NCI-H1694 (cell line): Measurements from ENCODE around the gene PLCL2.
"Not testable (repeated sequence)": the region's sequence is repeated elsewhere in the genome, so short reads cannot be mapped to it uniquely, and the experiment has no call there.

Experiments used
- DNase-seq: peaks from one replicate; lab custom pipeline; 2025; lab: John Stamatoyannopoulos, UW

Gene PLCL2

GRCh38 chr3:16961621-16962205, 77.0 kb downstream of the PLCL2 start:
- no peak for DNase-seq

GRCh38 chr3:16975083-16975482, 90.3 kb downstream of the PLCL2 start:
- DNase-seq = no peak

DNA sequence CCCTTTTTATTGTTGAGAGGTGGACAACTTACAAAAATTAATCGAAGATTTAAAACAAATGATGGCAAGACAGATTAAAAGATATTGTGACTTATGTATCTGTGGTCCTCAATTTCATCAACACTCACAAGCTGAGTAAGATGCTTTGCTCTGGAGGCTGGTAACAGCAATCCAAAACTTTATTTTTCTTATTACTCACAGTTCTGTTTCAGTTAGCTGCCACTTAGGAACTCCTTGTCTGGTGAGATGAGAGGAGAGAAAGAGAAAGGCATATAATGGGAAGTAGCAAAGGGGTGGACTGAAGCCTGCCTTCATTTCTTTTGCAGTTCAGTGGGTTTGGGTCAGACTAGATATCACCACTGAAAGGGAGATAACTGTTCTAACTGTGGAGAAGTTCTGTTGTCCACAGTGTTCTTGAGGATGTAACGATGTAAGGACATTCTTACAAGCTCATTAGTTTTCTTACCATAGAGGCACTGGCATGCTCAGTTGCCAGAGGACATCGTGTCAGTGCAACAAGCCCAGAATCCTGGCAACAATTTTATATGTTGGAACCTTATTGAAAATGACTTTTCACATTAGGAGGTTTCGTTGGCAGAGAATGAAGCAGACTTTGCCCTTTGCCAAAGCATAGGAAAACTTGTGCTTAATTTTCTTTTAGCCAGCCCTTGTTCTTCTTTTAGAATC, 93.6 kb downstream of the PLCL2 start:
- no peak for DNase-seq

GRCh38 chr3:16978921-16979271, 94.1 kb downstream of the PLCL2 start:
- DNase-seq = no peak

- DNase-seq = not testable (repeated sequence)
Measured at GRCh38 chr3:16979769-16980515, 95.2 kb downstream of the PLCL2 start.

DNA sequence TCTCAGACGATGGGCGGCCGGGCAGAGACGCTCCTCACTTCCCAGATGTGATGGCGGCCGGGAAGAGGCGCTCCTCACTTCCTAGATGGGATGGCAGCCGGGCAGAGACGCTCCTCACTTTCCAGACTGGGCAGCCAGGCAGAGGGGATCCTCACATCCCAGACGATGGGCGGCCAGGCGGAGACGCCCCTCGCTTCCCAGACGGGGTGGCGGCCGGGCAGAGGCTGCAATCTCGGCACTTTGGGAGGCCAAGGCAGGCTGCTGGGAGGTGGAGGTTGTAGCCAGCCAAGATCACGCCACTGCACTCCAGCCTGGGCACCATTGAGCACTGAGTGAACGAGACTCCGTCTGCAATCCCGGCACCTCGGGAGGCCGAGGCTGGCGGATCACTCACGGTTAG, 95.8 kb downstream of the PLCL2 start:
- DNase-seq = not testable (repeated sequence)

- DNase-seq = no peak
Measured at GRCh38 chr3:16982460-16982859, 97.7 kb downstream of the PLCL2 start.

DNA sequence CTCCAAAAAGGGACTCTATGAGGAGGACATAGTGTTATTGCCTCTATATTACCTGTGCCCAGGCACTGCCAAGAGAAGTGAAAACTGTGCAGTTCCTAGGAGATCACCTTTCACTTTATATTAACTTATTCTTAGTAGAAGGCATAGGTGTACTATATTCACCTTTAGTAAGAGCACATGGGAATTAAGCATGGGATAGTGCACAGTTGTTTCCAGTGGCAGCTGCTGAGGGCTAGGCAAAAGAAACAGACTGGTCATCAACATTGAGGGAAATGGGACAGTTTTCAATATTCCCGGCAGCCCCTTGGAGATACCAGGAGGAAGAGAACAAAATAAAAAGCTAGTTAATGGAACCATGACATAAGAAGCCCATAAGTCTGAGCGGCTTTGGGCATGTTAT, 100.9 kb downstream of the PLCL2 start:
- no peak for DNase-seq

- no peak for DNase-seq
Measured at GRCh38 chr3:16987141-16987540, 102.4 kb downstream of the PLCL2 start.

GRCh38 chr3:16990163-16990562, 105.4 kb downstream of the PLCL2 start:
- DNase-seq = no peak

DNA sequence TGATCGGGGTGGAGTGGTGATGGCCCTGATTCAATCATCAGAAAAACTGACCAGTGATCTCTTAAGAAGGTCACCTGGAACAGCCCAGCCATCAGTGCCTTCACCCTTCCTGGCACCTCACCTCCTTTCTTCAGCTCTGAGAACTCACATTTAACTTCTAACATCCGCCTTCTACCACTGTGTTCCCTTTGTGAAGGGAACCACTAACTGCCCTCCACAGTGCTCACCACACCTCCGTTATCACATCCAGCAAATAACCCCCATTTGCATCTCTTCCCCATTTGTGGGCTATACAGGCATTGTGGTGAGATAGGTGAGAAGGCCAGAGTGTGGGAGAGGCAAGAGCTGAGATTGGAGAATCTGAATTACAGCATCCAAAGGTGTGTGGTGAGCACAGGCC, 107.4 kb downstream of the PLCL2 start:
- no peak for DNase-seq

DNA sequence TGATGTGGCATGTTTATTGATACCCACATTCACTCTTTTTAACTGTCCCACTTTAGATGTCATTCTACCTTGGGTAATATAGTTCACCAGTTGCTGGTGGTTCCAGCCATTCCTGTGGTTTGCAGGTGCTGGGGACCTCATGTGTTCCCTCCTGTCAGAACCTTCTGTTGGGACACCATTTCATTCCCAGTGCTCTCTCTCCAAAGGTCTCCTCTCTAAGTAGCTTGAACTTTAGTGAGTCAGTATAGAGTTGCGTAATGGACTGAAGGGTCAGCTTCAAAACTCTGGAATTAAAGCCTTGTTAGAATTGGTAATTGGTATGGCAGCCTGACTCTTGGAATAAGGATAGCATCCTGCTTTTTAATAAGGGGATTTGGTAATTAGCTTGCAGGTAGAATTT, 108.5 kb downstream of the PLCL2 start:
- no peak for DNase-seq

DNA sequence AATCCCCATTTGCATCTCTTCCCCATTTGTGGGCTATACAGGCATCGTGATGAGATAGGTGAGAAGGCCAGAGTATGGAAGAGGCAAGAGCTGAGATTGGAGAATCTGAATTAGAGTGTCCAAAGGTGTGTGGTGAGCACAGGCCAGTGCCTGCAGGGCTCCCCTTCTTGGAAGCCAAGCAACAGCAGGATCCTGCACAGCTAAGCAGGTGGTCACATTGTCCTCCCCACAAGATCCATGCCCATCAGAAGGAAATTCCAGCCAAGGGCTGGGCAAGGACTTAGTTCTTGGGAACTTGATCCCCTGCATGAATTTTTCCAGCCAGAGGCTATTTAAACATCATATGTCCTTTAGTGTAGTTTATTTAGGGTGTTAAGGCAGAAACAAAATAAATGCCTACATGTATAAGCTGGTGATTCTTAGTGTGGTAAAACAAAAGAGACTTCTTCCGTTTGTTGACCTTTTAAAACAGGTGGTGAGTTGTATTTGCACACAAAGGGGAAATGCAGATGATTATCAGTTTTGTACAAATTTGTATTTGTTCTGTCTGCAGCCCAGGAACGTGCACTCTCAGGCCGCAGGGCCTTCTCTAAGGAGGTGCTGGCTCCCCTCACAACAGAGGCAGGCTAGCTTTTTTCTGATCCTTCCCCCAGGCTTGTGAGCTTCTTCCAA, 110.2 kb downstream of the PLCL2 start:
- DNase-seq = no peak

DNA sequence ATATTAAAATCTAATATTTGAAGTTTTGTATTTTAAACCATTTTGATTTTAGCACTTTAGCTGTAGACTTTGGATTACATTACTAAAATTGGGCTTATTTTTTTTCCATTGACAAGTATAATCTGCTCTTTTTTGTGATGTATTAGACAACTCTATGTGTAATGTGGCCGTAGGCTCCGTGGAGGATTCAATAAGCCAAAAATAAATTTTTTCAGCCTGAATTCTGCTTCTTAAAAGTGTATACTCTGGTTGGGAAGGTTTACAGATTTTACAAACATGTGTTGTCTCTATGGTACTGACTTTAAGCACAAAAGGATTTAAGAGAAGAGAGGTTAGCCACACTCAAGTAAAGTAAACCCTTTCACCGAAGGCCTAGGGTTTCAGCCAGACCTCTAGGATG, 110.8 kb downstream of the PLCL2 start:
- no peak for DNase-seq

- DNase-seq = no peak
Measured at GRCh38 chr3:16998236-16998923, 113.6 kb downstream of the PLCL2 start.

DNA sequence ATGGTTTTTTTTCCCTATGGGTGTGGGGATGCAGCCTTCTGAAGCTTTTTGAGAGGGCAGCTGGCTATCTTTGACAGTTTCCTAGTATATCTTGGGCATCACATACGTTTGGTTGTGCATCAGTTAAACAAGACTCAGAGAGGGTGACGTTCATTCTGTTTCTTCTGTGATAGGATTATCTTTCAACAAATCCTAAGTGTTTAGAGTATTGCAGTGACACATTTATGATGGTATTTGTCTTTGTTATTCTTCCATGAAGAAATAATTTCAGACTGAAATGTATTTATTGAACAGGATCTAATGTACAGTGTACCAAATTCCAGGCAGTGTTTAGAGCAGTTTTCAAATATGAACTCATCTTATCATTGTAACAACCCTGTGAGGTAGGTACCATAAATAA, 114.4 kb downstream of the PLCL2 start:
- no peak for DNase-seq

- no peak for DNase-seq
Measured at GRCh38 chr3:16999871-17000270, 115.1 kb downstream of the PLCL2 start.

GRCh38 chr3:17003457-17003856, 118.7 kb downstream of the PLCL2 start:
- no peak for DNase-seq

- DNase-seq = no peak
Measured at GRCh38 chr3:17006132-17006852, 121.5 kb downstream of the PLCL2 start.

DNA sequence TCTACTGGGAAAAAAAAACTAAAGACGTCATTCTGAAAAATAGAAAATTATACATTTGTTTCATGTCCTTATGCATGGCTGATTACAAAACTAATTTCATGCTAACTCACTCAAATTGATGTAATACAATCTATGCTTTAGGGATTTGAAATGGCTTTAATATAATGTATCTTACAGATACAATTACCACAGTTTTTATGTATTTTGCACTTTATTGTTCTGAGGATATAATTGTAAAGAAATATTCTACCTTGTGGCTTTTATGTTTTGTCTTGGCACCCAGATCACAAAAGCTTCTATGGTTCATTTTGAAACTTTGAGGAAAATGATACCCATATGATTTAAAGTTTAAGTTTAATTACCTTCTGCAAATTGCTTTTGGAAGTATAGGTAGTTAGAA, 122.5 kb downstream of the PLCL2 start:
- no peak for DNase-seq

GRCh38 chr3:17009826-17010225, 125.1 kb downstream of the PLCL2 start:
- no peak for DNase-seq
